IPS DF 19.7 (cell line): ENCODE measurements around the gene IFNLR1.

Experiments used
- DNase-seq: peaks from one replicate; pipeline ENCODE4 v3.0.0-alpha.2; 2013; ENCODE audit warnings: low read depth, low spot score

Gene IFNLR1

DNA sequence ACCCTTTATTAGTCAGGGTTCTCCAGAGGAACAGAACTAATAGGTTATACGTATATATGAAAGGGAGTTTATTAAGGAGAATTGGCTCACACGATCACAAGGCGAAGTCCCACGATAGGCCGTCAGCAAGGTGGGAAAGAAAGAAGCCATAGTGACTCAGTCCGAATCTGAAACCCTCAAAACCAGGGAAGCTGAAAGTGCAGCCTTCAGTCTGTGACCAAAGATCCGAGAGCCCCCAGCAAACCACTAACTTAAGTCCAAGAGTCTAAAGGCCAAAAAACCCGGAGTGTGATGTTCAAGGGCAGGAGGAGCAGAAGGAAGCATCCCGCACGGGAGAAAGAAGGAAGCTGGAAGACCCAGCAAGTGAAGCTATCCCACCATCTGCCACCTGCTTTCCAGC lies 9.9 kb downstream of the IFNLR1 start:
- DNase-seq, result no peak

DNA sequence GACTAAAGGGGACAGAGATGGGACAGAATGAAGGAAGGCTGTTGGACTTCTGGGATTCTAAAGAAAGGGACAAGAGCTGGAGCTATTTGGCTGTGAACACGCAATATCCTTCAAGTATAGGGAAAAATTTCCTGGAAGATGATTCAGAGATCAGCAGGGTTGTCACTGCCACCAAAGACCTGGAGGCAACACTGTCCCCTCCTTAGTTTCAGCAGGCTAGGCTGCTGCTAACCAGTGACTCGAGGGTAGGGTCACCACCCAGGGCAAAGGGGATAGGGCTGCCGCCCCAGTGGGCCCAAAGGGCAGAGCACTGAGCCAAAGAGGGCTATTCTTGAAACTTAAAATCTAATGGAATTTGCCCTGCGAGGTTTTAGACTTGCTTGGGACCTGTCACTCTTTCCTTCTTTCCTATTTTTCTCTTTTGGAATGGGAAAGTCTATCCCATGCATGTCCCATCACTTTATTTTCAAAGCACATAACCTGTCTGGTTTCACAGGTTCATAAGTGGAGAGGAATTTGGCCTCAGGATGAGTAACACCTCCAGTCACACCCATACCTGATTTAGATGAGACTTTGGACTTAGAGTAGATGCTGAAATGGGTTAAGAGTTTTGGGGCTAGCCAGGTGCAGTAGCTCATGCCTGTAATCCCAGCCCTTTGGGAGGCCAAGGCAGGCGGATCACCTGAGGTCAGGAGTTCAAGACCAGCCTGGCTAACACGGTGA lies 11.9 kb downstream of the IFNLR1 start:
- DNase-seq, result no peak

DNA sequence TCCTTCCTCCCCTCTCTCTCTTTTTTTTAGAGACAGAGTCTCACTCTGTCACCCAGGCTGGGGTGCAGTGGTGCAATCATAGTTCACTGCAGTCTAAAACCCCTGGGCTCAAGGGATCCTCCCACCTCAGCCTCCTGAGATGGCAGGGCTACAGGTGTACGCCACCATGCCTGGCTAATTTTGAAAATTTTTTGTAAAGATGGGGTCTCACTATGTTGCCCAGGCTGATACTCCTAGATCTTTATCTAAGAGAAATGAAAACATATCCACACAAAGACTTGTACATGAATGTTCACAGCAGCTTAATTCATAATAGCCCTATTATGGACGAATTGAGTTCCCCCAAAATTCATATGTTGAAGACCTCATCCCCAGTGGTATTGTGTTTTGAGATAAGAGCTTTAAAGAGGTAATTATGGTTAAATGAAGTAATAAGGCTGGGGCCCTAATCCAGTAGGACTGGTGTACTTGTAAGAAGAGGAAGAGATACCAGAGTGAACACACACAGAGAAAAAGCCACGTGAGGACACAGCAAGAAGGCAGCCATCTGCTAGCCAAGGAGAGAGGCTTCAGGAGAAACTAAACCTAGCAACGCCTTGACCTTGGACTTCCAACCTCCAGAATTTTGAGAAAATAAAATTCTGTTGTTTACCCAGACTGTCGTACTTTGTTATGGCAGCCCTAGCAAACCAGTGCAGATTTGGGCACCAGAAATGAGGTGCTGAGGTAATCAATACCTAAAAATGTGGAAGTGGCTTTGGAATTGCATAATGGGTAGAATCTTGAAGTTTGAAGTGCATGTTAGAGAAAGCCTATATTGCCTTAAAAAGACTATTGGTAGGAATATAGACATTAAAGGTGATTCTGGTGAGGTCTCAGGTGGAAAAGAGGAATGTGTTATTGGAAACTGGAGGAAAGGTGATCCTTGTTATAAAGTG lies 13.2 kb downstream of the IFNLR1 start:
- DNase-seq, result no peak

DNA sequence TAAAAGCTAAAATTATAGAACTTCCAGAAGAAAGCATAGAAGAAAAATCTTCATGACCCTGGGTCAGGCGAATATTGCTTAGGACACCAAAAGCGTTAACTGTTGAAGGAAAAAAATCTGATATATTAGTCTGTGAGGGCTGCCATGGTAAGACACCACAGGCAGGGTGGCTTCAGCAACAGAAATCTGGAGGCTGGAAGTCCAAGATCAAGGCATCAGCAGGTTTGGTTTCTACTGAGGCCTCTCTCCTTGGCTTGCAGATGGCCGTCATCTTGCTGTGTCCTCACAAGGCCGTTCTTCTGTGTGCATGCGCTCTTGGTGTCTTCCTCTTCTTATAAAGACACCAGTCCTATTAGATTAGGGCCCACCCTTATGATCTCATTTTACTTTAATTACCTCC lies 14.5 kb downstream of the IFNLR1 start:
- DNase-seq, result no peak

DNA sequence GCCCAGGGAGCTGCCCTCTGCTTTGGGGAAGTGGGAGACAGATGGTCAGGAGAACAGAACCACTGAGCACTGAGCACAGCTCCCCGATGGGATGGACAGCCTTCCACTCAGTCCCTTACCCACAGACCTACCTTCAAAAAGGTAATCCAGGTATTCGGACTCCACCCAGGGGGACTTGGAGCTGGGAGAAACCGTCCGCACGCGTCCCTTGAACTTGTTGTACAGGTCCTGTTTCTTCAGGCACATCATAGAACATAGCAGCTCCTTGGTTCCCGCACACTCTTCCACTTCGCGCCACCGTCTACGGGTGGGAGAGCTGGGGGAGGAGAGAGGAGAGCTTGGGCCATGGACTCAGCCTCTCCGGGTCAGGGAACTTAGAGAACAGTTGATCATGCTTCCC lies 17.8 kb downstream of the IFNLR1 start:
- DNase-seq, result no peak

DNA sequence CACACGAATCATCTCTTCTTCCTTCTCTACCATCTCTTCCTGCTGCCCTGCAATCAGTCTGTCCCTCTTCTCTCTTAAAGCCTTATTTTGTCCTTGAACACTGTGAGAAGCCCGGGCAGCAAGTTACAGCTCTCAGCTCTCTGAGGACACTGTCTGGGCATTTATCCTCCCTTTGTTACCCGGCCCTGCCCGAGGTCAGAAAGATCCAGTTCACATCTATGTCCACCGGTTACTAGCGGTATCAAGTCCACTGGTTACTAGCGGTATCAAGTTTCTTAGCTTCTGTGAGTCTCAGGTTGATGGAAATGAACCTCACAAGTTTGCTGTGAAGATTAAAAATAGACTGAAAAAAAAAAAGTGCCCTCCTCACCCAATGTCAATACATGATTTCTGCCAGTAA lies 18.8 kb downstream of the IFNLR1 start:
- no peak for DNase-seq

DNA sequence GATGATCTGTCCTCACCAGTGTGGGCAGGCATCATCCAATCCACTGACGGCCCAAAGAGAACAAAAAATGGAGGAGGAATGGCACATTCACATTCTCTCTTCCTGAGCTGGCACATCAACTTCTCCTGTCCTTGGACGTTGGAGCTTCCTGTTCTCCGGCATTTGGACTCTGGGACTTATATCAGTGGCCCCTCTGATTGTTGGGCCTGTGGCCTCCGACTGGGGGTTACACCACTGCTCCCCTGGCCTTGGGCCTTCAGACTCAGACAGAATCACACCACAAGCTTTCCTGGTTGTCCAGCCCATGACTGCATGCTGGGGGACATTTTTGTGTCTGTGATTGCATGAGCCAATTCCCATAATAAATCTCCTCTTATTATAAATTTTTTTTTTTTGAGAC lies 20.1 kb downstream of the IFNLR1 start:
- DNase-seq, result no peak

DNA sequence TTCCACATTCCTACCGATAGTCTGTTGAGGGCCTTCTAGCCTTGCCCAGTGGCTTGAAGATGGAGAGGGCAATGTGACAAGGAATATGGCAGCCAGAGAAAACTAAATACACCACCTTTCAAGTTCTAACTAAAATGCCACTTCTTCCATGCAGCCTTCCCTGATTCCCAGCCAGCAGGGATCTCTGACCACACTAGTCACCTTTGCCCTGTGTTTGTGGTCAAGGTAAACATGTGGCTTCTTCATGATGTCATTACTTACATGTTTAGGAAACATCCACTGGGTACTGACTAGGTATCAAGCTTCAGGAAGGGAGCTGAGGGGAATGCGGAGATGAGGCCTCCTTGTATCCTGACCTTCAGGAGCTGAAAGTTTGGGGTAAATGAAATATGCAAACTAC lies 21.6 kb downstream of the IFNLR1 start:
- no peak for DNase-seq

DNA sequence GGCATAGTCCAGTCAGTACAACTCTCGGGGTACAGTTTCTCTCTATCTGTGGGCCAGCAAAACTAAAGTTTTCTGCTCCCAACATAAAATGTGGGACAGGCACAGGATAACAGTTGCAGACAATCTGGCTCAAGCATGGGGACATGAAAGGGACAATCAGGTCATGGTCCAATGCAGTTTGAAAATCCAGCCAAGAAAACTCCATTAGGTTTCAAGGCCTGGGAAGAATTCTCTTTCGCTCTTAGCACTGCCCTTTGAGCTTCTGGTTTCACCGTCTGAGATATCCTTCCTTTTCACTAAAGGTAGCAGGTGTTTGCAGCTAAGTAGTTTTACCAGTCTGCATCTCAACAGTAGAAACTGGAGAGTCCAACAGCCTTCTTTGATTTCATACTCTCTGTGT lies 23.1 kb downstream of the IFNLR1 start:
- no peak for DNase-seq

DNA sequence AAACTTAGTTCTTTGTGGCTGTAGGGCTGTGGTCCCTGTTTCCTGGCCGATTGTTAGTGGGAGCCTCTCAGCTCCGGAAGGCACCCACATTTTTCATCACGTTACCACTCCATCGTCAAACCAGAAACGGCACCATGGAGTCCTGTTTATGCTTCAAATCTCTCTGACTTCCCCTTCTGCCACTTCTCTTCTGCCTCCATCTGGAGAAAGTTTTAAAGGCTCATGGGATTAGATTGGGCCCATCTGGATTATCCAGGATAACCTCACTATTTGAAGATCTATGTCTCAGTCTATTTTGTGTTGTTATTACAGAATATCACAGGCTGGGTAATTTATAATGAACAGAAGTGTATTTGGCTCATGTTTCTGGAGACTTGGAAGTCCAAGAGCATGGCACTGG lies 24.9 kb downstream of the IFNLR1 start:
- DNase-seq, result no peak

DNA sequence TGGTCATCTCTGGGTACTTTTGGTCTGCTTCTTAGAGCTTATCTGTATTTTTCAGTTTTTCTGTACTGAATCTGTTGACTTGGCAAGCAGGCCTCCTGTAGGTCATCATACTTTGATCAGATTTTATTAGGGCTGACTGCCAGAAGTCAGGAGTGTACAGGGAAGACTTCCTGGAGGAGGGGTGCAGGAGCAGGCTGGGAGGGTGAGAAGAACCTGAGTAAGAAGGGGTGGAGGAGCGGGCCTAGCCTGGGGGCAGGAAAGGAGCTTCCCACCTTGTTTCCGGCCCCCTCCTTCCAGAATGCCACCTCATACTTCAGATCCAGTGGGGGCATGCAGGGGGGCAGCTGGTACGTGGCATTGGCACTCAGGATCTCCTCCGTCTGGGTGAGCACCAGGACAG lies 25.8 kb downstream of the IFNLR1 start:
- no peak for DNase-seq

DNA sequence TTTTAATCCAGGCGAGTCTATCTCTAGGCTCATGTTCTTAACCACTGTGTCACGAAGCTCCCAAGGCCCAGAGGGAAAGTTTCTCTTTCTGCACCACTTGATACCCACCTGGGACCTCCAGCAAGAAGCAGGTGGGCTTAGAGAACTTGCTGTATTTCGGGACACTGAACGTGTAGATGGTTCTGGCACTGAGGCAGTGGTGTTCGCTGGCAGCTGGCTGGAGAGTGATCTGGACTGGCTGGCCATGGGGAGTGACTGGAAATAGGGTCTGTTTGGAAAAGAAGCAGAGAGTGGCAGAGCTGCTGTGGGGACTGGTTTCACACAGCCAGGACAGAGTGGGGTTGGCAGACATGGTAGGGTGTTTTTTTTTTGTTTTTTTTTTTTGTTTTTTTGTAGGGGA lies 27.7 kb downstream of the IFNLR1 start:
- DNase-seq, result no peak

DNA sequence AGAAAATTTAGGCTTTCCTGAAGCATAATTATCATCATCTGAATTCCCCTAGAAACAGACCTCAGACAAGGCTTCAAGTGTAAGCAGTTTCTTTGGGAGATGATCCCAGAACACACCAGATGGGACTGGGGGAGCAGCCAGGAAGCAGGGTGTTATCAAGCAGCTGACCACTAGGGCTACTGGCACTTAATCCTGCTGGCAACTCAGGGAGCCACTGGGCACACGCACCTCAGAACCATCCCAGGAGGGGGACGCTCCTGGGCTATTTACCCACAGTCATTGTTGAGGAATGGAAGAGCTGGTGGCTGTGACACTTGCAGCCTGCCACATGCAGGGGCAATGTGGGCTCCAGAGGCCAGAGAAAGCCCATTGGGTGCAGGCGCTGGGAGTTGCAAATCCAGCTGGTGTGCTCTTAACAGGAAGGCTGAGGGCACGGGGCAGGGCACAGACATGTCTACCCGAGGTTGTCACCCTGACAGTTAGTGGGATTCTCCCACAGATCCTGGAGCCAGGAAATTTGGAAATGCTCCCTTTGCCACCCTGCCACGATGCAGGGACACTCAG lies 29.1 kb downstream of the IFNLR1 start:
- DNase-seq, result no peak

DNA sequence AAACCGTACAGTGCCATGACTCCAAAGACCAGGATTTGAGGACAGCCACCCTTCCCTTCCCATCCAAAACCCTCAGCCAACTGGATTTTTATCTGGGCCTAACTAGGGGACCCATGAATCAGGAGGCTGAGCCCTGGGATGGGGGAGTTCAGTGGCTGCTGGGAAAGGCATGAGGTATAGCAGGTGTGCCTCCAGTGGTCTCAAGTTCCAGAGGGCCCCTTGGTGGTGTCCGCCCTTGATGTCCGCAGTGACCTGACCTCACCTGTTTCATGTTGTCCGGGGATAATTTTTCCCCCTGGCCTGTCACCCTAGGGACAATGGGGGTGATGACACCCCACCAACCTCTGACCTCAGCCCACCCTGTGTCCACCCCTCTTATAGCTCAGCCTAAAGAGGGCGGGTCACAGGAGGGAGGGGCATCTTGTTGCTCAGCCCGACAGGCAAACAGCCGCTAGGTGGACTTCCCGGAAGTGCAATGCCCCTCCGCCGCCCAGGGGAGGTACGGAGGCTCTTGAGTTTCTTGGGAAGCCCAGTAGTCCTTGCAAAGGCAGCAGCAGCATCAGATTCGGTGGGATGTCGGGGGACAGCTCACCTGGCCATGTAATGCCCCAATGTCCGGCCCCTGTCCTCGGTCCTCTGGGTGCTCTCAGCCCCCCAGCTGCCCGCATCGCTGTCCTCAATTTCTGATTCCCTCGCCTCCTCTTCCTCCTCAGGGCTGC lies 30.4 kb downstream of the IFNLR1 start:
- DNase-seq, result no peak

DNA sequence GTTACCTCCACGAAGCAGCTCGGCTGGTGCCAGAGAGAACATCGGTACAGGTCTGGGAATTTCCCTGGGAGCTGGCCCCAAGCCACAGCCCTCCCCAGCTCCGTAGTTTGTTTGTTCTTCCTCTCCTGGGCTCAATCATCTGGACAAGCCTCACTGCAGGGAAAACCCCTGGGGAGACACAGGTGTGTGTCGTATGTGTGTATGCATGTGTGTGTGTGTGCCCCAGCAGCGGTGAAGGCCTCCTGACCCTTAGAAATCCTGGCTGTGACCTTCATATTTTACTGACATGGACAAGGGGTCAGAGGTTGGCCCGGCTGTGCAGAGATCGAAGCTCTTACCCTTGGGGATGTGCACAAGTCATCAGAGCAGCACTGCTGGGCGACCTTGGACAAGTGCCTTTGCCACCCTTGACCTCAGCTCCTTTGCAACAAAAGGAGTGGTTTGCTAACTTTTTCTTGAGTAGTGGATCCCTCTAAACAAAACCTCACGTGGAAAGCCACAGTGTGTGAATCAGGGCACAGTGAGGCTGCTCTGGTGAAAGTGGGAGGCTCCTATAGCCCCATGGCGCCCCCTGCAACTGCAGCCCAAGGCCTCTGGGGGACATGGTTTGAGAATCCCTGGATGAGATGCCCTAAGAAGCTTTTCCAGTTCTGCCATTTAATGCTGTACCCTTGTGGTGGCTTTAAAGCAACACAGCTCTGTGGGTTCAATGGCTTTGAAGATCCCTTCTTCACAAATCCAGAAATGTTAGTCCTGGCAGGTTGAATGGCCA lies 31.9 kb downstream of the IFNLR1 start:
- DNase-seq, result no peak

DNA sequence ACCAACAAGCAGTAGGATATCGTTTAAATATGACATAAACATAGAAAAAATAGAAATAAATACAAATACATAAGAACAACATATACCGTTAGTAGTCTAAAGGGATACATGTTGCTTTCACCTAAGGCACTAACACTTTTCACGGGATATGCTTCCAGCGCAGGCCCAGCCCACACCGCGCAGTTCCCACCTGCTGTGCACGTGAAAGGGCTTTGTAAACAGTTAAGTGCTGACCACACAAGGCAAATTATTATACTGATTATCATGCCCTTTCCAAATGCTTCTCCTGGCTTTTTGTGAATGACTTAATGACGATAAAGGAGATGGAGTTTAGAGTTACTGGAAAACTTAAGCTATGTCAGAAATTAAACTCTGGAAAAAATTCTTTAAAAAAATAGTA lies 32.9 kb downstream of the IFNLR1 start:
- DNase-seq, result no peak

DNA sequence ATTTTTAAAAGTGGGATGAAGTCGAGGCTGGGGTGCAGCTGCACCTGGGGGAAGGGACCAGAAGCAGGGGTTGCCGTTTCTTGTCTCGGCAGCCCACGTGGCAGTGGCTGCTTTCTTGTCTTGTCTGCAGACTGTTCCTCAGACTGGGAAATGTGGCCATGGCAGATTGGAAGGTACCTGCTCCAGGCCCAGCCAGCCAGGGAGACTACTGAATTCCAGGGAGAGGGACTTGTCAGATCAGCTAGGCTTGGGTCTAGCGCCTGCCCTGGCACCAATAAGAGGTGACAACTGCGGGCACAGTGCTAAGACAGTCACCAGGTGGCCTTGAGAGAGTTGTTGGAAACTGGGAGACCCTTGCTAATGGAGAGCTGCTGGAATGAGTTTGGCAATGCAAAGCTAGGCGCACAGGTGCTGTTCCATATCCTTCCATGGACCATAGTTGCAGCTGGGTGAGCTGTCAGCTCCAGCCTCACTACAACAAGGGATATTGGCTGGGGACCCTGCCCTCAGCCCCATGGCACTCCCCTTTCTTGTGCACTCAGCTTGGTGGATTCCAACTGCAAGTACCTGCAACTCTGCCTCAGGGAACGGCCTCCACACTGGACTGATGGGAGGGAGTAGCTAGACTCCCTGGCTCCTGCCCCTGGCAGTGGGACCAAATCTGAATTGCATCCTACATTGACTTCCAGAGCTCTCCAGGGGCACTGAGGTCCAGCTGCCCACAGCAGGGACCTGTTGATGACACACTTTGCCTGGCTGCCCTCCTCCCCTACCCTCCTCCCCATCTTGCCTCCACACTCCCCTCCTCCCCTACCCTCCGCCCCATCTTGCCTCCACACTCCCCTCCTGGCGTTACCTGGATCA lies 34.2 kb downstream of the IFNLR1 start:
- DNase-seq, result no peak

DNA sequence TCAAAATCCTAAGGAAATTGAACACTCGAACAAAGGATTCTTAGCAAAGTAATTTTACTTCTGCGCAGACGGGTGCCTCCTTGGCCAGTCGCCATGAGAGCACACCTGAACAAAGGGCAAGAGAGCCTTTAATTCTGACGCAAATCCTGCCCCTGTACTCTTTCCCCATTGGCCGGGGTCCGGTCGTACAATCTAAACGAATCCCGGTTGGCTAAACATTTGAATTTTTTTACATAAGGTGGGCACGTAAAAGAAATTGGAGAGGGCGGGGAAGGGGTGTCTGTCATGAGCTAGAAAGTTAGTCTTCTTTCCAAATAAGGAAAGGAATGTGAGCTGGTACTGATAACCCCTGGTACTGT lies 35.9 kb downstream of the IFNLR1 start:
- DNase-seq, result peak; percentile 95

DNA sequence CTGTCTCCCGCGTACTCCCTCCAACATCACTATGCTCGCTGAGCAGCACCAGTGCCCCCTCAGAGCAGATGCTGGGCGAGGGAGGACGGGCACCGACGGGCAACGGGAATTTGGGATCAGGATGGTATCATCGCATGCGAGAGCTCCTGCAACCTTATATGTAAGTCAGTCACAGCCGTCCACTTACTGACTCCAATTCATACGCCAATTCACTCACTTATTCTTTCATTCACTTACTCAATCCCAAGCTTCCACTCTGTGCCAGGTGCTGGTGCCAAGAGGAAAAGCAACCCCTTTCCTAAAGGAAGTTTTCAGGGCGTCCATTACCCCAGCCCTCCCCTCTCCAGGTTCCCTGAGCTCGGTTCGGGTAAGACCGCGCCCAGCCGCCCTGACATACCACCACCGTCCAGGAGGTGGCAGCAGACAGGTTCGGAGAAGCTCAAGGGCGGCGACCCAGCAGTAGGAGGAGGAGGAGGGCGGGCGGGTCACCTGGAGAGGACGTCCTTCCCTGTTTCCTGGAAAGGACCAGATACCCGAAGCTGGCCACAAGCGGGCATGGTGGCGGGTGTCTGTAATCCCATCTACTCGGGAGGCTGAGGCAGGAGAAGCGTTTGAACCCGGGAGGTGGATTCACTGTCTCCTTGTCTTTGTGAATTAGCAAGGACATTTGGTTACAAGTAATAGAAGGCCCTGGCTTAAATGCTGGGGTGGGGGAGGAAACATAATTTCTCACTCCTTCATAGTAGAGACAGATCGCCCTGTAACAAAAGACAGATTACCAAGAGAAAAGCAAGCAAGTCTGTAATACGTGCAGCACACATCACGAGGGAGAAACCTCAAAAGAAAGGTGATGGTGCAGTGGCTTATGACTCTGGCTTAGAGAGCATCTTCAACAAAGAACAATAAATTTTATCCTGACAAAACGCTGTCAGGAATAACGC lies 36.6 kb downstream of the IFNLR1 start:
- peak; percentile 72 for DNase-seq
